ENCODE data around the gene FZR1. TPM values are rescaled to one million over a fixed set of nuclear protein-coding genes. Genes with fewer than 3 reads are reported as not detected.

FZR1 gene
- total RNA-seq, 1 experiment from 2014 or later: 51.4 TPM

DNA sequence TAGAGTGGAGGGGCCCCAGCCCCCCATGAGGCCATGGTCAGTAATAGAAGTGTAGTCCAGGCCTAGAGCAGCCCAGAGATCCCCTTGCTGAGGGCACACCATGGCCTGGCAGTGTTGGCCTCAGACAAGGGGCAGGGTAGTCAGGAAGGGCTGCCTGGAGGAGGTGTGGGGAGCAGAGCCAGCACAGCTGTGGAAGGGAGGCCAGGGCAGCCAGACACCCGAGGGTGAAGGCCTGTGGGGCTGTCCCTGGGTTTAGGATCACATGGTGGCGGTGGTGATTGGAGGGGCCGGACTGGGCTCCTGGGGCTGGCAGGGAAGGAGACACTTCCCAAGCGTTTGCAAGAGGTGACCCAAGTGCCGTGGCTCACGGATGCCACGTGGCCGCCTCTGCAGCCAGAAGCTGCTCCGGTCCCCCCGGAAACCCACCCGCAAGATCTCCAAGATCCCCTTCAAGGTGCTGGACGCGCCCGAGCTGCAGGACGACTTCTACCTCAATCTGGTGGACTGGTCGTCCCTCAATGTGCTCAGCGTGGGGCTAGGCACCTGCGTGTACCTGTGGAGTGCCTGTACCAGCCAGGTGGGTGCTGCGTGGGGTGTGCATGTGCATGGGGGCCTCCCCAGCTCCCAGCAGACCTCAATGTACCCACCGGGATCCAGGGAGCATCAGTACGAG, 21.3 kb downstream of the FZR1 start:
- Histone ChIP-seq H3K4me2 (ENCODE audit: insufficient read depth, insufficient read length, low read length) (no peak overlapping the region), H3K56ac (ENCODE audit: insufficient read length, low read depth, low read length) (no peak overlapping the region), H2BK15ac (ENCODE audit: low read depth, low read length) (no peak overlapping the region), H3K27ac (ENCODE audit: insufficient read length, low read depth, low read length) (no peak overlapping the region), H3K23me2 (ENCODE audit: insufficient read length, low read depth, low read length, poor library complexity, severe bottlenecking) (no peaks in the 10 kb centered on the region), H3K4me1 (ENCODE audit: insufficient read depth, low read length) (no peaks in the 10 kb centered on the region), H3K79me1 (ENCODE audit: insufficient read depth, low read depth, low read length, poor library complexity, severe bottlenecking) (no peaks in the 10 kb centered on the region), H2BK5ac (ENCODE audit: insufficient read length, low read length) (no peak overlapping the region), H3K4ac (ENCODE audit: low read depth, low read length) (no peak overlapping the region), H4K8ac (replicated peaks; ENCODE audit: insufficient read length, low read depth, low read length) (no peak overlapping the region), H4K20me1 (ENCODE audit: control insufficient read depth, insufficient read depth, insufficient read length) (no peaks in the 10 kb centered on the region), H3K18ac (ENCODE audit: insufficient read length, low read depth, low read length) (no peak overlapping the region), H3K9ac (ENCODE audit: extremely low read depth, insufficient read length, low read length) (no peak overlapping the region), H2BK20ac (ENCODE audit: low read depth, low read length, poor library complexity, severe bottlenecking) (no peak overlapping the region), H3K9me3 (ENCODE audit: control insufficient read depth, low read depth, low read length) (no peaks in the 10 kb centered on the region), H2BK120ac (ENCODE audit: low read depth, low read length, poor library complexity, severe bottlenecking) (no peak overlapping the region), H3K23ac (ENCODE audit: insufficient read length, low read depth, low read length) (no peak overlapping the region), H4K5ac (ENCODE audit: insufficient read length, low read depth, low read length) (no peak overlapping the region), H3K79me2 (ENCODE audit: insufficient read depth, low read length) (no peaks in the 10 kb centered on the region), H3K14ac (ENCODE audit: insufficient read depth, low read length) (no peak overlapping the region), H4K91ac (ENCODE audit: insufficient read length, low read depth, low read length) (no peak overlapping the region), H2BK12ac (ENCODE audit: insufficient read length, low read depth, low read length) (no peak overlapping the region), H2AFZ (ENCODE audit: low read length) (no peak overlapping the region), H2AK5ac (ENCODE audit: insufficient read length, low read length) (no peak overlapping the region), H3K27me3 (ENCODE audit: insufficient read depth, low read length) (no peaks in the 10 kb centered on the region), H3T11ph (ENCODE audit: low read length) (no peak overlapping the region)
- H3K27ac Mint-ChIP-seq: no peak overlapping the region
- H3K36me3 Mint-ChIP-seq (ENCODE audit: insufficient read depth in 1 of 3, low read depth in 3 of 3): peaks cover 12 to 32% (median 31%) of the 10 kb centered on the region in 3 experiments; a peak in 6 of 7 replicates
- no CpG with 5 or more reads among the region's 21 CpGs for WGBS (ENCODE audit: extremely low coverage, insufficient read length, low lambda C conversion rate)
- no peaks in the 10 kb centered on the region for H3K27me3 Mint-ChIP-seq (ENCODE audit: low read depth)
- H3K4me3 Mint-ChIP-seq: no peak overlapping the region
- H3K4me1 Mint-ChIP-seq: no peaks in the 10 kb centered on the region
- TF ChIP-seq, protein P1, sequence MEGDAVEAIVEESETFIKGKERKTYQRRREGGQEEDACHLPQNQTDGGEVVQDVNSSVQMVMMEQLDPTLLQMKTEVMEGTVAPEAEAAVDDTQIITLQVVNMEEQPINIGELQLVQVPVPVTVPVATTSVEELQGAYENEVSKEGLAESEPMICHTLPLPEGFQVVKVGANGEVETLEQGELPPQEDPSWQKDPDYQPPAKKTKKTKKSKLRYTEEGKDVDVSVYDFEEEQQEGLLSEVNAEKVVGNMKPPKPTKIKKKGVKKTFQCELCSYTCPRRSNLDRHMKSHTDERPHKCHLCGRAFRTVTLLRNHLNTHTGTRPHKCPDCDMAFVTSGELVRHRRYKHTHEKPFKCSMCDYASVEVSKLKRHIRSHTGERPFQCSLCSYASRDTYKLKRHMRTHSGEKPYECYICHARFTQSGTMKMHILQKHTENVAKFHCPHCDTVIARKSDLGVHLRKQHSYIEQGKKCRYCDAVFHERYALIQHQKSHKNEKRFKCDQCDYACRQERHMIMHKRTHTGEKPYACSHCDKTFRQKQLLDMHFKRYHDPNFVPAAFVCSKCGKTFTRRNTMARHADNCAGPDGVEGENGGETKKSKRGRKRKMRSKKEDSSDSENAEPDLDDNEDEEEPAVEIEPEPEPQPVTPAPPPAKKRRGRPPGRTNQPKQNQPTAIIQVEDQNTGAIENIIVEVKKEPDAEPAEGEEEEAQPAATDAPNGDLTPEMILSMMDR (conservative IDR thresholded peaks at IDR 0.05): no peak
- DNase-seq: no peak
- H3K9me3 Mint-ChIP-seq: no peaks in the 10 kb centered on the region

All from H9 (cell line).